ENCODE results near the gene CDH3.

Gene CDH3

GRCh38 chr16:68732042-68732680 lies 87.1 kb downstream of the CDH3 start:
- no peak for TF ChIP-seq EZH2phosphoT487 (IDR thresholded peaks at IDR 0.05; ENCODE audit: borderline replicate concordance, low read length)
- no peak for TF ChIP-seq CTCF (IDR thresholded peaks at IDR 0.05; ENCODE audit: low read depth, low read length, poor library complexity, severe bottlenecking)
- H3K4me3 ChIP-seq (ENCODE audit: low read length): no peak overlapping the region
- H3K4me1 ChIP-seq (ENCODE audit: control insufficient read depth, low read length): no peaks in the 10 kb centered on the region
- H3K9me2 ChIP-seq (replicated peaks; ENCODE audit: control insufficient read depth, low read length): no peaks in the 10 kb centered on the region
- no peaks in the 10 kb centered on the region for H3F3A ChIP-seq (ENCODE audit: control insufficient read depth, insufficient read depth)
- H4K20me1 ChIP-seq (ENCODE audit: control insufficient read depth, insufficient read depth, low read depth, low read length): no peaks in the 10 kb centered on the region
- H3K36me3 ChIP-seq (ENCODE audit: control insufficient read depth, low read length): no peaks in the 10 kb centered on the region
- no peak overlapping the region for H3K27ac ChIP-seq (ENCODE audit: low read depth, low read length)
- no peaks in the 10 kb centered on the region for H3K9me3 ChIP-seq (ENCODE audit: control insufficient read depth, insufficient read depth, low read length)
- no peaks in the 10 kb centered on the region for H3K27me3 ChIP-seq (ENCODE audit: control insufficient read depth, low read length)
- no peak overlapping the region for H3K4me2 ChIP-seq (ENCODE audit: low read length)
- H3K79me2 ChIP-seq (ENCODE audit: control insufficient read depth, low read length): no peaks in the 10 kb centered on the region

GRCh38 chr16:68732741-68733399 lies 87.8 kb downstream of the CDH3 start:
- Histone ChIP-seq H3F3A (ENCODE audit: control insufficient read depth, insufficient read depth) (no peaks in the 10 kb centered on the region), H3K9me2 (replicated peaks; ENCODE audit: control insufficient read depth, low read length) (no peaks in the 10 kb centered on the region), H3K4me1 (ENCODE audit: control insufficient read depth, low read length) (no peaks in the 10 kb centered on the region), H3K79me2 (ENCODE audit: control insufficient read depth, low read length) (no peaks in the 10 kb centered on the region), H3K27me3 (ENCODE audit: control insufficient read depth, low read length) (no peaks in the 10 kb centered on the region), H4K20me1 (ENCODE audit: control insufficient read depth, insufficient read depth, low read depth, low read length) (no peaks in the 10 kb centered on the region), H3K9me3 (ENCODE audit: control insufficient read depth, insufficient read depth, low read length) (no peaks in the 10 kb centered on the region), H3K27ac (ENCODE audit: low read depth, low read length) (no peak overlapping the region), H3K4me3 (ENCODE audit: low read length) (no peak overlapping the region), H3K36me3 (ENCODE audit: control insufficient read depth, low read length) (no peaks in the 10 kb centered on the region), H3K4me2 (ENCODE audit: low read length) (no peak overlapping the region)
- TF ChIP-seq CTCF (IDR thresholded peaks at IDR 0.05; ENCODE audit: low read depth, low read length, poor library complexity, severe bottlenecking) (no peak), EZH2phosphoT487 (IDR thresholded peaks at IDR 0.05; ENCODE audit: borderline replicate concordance, low read length) (no peak)

GRCh38 chr16:68733570-68733969 lies 88.5 kb downstream of the CDH3 start:
- no peaks in the 10 kb centered on the region for H3K36me3 ChIP-seq (ENCODE audit: control insufficient read depth, low read length)
- no peak for TF ChIP-seq CTCF (IDR thresholded peaks at IDR 0.05; ENCODE audit: low read depth, low read length, poor library complexity, severe bottlenecking)
- no peak for TF ChIP-seq EZH2phosphoT487 (IDR thresholded peaks at IDR 0.05; ENCODE audit: borderline replicate concordance, low read length)
- H3K27ac ChIP-seq (ENCODE audit: low read depth, low read length): no peak overlapping the region

More at GRCh38 chr16:68733570-68733969, 88.5 kb downstream of the CDH3 start:
- Histone ChIP-seq H3K27me3 (ENCODE audit: control insufficient read depth, low read length) (no peaks in the 10 kb centered on the region), H3K79me2 (ENCODE audit: control insufficient read depth, low read length) (no peaks in the 10 kb centered on the region), H3F3A (ENCODE audit: control insufficient read depth, insufficient read depth) (no peaks in the 10 kb centered on the region), H3K4me1 (ENCODE audit: control insufficient read depth, low read length) (no peaks in the 10 kb centered on the region), H3K4me3 (ENCODE audit: low read length) (no peak overlapping the region), H3K9me2 (replicated peaks; ENCODE audit: control insufficient read depth, low read length) (no peaks in the 10 kb centered on the region), H4K20me1 (ENCODE audit: control insufficient read depth, insufficient read depth, low read depth, low read length) (no peaks in the 10 kb centered on the region), H3K4me2 (ENCODE audit: low read length) (no peak overlapping the region), H3K9me3 (ENCODE audit: control insufficient read depth, insufficient read depth, low read length) (no peaks in the 10 kb centered on the region)

All from DOHH2 (cell line).